ENCODE data around the gene ZNF530.

ZNF530 gene

GRCh38 chr19:57633832-57634131 lies 34.1 kb downstream of the ZNF530 start:
- peak overlapping the region; percentile 88 for H3K4me3 ChIP-seq (replicated peaks; ENCODE audit: low read depth, low read length)
- TF ChIP-seq CTCF (IDR thresholded peaks at IDR 0.05; ENCODE audit: low read length, missing control alignments), result no peak
- no peak for DNase-seq (ENCODE audit: low read depth)

GRCh38 chr19:57637379-57637778 lies 37.7 kb downstream of the ZNF530 start:
- no peak for TF ChIP-seq CTCF (IDR thresholded peaks at IDR 0.05; ENCODE audit: low read length, missing control alignments)
- no peak for DNase-seq (ENCODE audit: low read depth)
- no peak overlapping the region for H3K4me3 ChIP-seq (replicated peaks; ENCODE audit: low read depth, low read length)

GRCh38 chr19:57641715-57642234 lies 42.1 kb downstream of the ZNF530 start:
- no peak overlapping the region for H3K4me3 ChIP-seq (replicated peaks; ENCODE audit: low read depth, low read length)
- TF ChIP-seq CTCF (IDR thresholded peaks at IDR 0.05; ENCODE audit: low read length, missing control alignments), result no peak
- DNase-seq (ENCODE audit: low read depth), result no peak

GRCh38 chr19:57642396-57643046 lies 42.8 kb downstream of the ZNF530 start:
- no peak for DNase-seq (ENCODE audit: low read depth)
- no peak for TF ChIP-seq CTCF (IDR thresholded peaks at IDR 0.05; ENCODE audit: low read length, missing control alignments)
- H3K4me3 ChIP-seq (replicated peaks; ENCODE audit: low read depth, low read length), result no peak overlapping the region

GRCh38 chr19:57643734-57644133 lies 44.0 kb downstream of the ZNF530 start:
- H3K4me3 ChIP-seq (replicated peaks; ENCODE audit: low read depth, low read length), result no peak overlapping the region
- DNase-seq (ENCODE audit: low read depth), result no peak
- TF ChIP-seq CTCF (IDR thresholded peaks at IDR 0.05; ENCODE audit: low read length, missing control alignments), result no peak

DNA sequence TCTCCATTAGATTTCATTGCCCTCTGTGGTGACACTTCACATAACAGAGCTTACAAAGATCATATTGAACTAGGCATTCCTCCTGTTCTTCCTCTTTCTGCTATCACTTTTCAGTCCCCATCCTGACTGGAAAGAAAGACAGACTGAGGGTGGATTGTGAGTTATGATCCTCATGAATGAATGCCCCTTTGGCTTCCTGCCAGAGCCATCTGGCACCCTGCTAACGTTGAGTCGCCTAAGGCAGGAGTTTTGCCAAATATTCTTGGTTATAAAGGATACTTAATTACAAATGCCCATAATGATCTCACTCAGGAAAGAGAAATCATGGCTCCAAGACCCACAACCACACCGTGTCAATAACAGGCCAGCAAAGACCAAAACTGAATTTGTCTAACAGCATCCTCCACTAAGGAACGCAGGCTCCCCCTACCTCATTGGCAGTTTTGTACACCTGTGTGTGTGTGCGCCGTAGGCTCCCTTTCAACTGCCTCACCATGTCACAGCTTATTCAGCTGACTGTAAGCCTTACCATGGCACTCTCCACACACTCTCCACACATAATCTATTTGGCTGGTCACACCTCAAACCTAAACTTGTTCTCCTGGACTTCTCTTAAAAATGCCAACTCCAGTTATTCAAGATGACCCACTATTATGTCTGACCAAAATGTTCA lies 48.8 kb downstream of the ZNF530 start:
- no peak overlapping the region for H3K4me3 ChIP-seq (replicated peaks; ENCODE audit: low read depth, low read length)
- no peak for DNase-seq (ENCODE audit: low read depth)
- no peak for TF ChIP-seq CTCF (IDR thresholded peaks at IDR 0.05; ENCODE audit: low read length, missing control alignments)

GRCh38 chr19:57651654-57651996 lies 51.9 kb downstream of the ZNF530 start:
- no peak overlapping the region for H3K4me3 ChIP-seq (replicated peaks; ENCODE audit: low read depth, low read length)
- DNase-seq (ENCODE audit: low read depth), result no peak

More at GRCh38 chr19:57651654-57651996, 51.9 kb downstream of the ZNF530 start:
- TF ChIP-seq CTCF (IDR thresholded peaks at IDR 0.05; ENCODE audit: low read length, missing control alignments), result peak; percentile 16

Measured in fibroblast of pulmonary artery (primary cell).